Gastrocnemius medialis (tissue), 4 donors: ENCODE data around the gene RBPJ. TPM values are rescaled to one million over a fixed set of nuclear protein-coding genes. Genes with fewer than 3 reads are reported as not detected.

Source experiments
- ATAC-seq, 2 donors: fragments of 150-250 bp; one replicate each; pipeline ENCODE4 v1.9.1; 2016
- DNase-seq, 2 donors: peaks; one replicate each; pipeline ENCODE4 v3.0.0-alpha.2; 2019
- H3K27ac ChIP-seq, 4 donors: fragments of 200-600 bp; sonication (generic); 1 replicate in 1 of 4; 2 replicates in 3 of 4; pipeline ENCODE4 v1.5.1; 2016 to 2018; ENCODE audit warnings: mild to moderate bottlenecking in 2 of 4, moderate library complexity in 1 of 4
- H3K27me3 ChIP-seq, 3 donors: fragments of 200-600 bp; sonication (generic) in 2 of 3; 1 replicate in 1 of 3; 2 replicates in 2 of 3; pipeline versions ENCODE4 v1.5.1 to v1.6.0; 2016 to 2019; ENCODE audit warnings: mild to moderate bottlenecking in 1 of 3, moderate library complexity in 1 of 3
- H3K36me3 ChIP-seq, 2 donors: fragments of 200-600 bp; sonication (generic) in 1 of 2; one replicate each; pipeline ENCODE4 v1.5.1; 2017 to 2018
- H3K4me1 ChIP-seq, 2 donors: fragments of 200-600 bp; sonication (generic) in 1 of 2; one replicate each; pipeline ENCODE4 v1.5.1; 2016 to 2017; ENCODE audit warnings: mild to moderate bottlenecking in 2 of 2
- H3K4me3 ChIP-seq, 4 donors: fragments of 200-600 bp; sonication (generic) in 3 of 4; 1 replicate in 1 of 4; 2 replicates in 3 of 4; pipeline ENCODE4 v1.5.1; 2016 to 2019; ENCODE audit warnings: mild to moderate bottlenecking in 2 of 4
- H3K9me3 ChIP-seq, 3 donors: fragments of 200-600 bp; sonication (generic) in 2 of 3; 1 replicate in 1 of 3; 2 replicates in 2 of 3; pipeline ENCODE4 v1.5.1; 2016 to 2019
- CTCF ChIP-seq, 5 experiments: fragments of 450-650 bp in 3 of 5; fragments of 200-600 bp in 2 of 5; sonication (generic) in 2 of 5; IDR thresholded peaks in 4 of 5; conservative IDR thresholded peaks in 1 of 5; 1 replicate in 4 of 5; 2 replicates in 1 of 5; pipeline ENCODE4 v1.5.1; 2016 to 2019; ENCODE audit warnings: antibody characterized with exemption in 5 of 5, mild to moderate bottlenecking in 3 of 5, moderate library complexity in 3 of 5
- POLR2A ChIP-seq, 2 donors: fragments of 450-650 bp; IDR thresholded peaks; one replicate each; pipeline ENCODE4 v1.6.1; 2017; ENCODE audit warnings: antibody characterized with exemption in 2 of 2, mild to moderate bottlenecking in 2 of 2, moderate library complexity in 2 of 2
- in situ Hi-C, 4 donors: fragments of 200-750 bp; cut with MboI; loops; one replicate each; pipeline versions ENCODE4 v1.15.0 to v1.8.0; 2017; ENCODE audit warnings: low sequenced_read_pairs in 4 of 4
- intact Hi-C: fragments of 100-400 bp; cut with DNase I; formaldehyde crosslinking; loops from one replicate; pipeline ENCODE4 v1.15.1; 2023; ENCODE audit warnings: low total_unique reads
- total RNA-seq, 4 donors: library from RNA; depleted of rRNA; stranded (reverse); fragments of >200 nt; gene quantifications; one replicate each; pipeline versions ENCODE4 v1.1.0 to v1.2.3, GENCODE V29; 2016

The RBPJ gene
- total RNA-seq, 4 donors from 2014 or later, result 22.8 to 73.3 (median 37.1) TPM

DNA sequence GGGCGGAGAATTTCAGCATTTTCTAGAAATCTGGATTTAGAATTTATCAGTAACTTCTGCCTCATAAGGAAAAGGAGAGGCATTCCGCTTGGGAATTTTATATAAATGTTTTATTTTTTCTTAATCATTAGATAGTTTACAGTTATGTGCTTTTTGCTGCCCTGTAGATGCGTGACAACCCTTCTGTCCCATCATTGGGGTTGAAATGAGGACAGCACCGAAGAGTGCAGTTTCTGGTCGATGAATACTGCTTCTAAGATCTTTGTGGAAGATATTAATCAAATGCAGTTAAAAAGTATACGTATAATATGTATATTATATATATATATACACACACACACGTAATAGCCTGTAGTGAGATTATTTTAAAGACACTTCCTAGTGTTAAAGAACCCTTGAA, 1.5 kb downstream of the RBPJ start:
- DNase-seq (no peak), ATAC-seq (no peak)
- TF ChIP-seq POLR2A (IDR thresholded peaks at IDR 0.05) (no peak), CTCF (IDR thresholded peaks at IDR 0.05 in 4 of 5, conservative IDR thresholded peaks at IDR 0.05 in 1 of 5) (no peak)
- Histone ChIP-seq H3K4me1 (peaks cover 33 to 49% of the 10 kb centered on the region in 2 donors), H3K36me3 (no peaks in the 10 kb centered on the region), H3K27me3 (no peaks in the 10 kb centered on the region), H3K4me3 (peak overlapping the region; percentile 77 to 91 (median 82)), H3K27ac (peak overlapping the region in 1 of 4 donors; percentile 99), H3K9me3 (no peaks in the 10 kb centered on the region)
- in situ Hi-C loops (loop anchor here in 3 of 4 donors (5.0 to 25.0 kb wide), 3 partner anchors 85 to 540 kb away; partner anchors contain the start of gene STIM2 (in 2 of the 3)), intact Hi-C loops (loop anchor here (5.0 to 10.0 kb wide), 3 partner anchors 262 to 1088 kb away; partner anchors contain the start of genes PI4K2B and TBC1D19)

- Histone ChIP-seq H3K4me1 (peaks cover 33 to 49% of the 10 kb centered on the region in 2 donors), H3K9me3 (no peaks in the 10 kb centered on the region), H3K27me3 (no peaks in the 10 kb centered on the region), H3K27ac (no peak overlapping the region), H3K4me3 (no peak overlapping the region), H3K36me3 (no peaks in the 10 kb centered on the region)
- TF ChIP-seq CTCF (IDR thresholded peaks at IDR 0.05 in 4 of 5, conservative IDR thresholded peaks at IDR 0.05 in 1 of 5) (no peak), POLR2A (IDR thresholded peaks at IDR 0.05) (no peak)
- ATAC-seq, result no peak
- in situ Hi-C loops (loop anchor here in 3 of 4 donors (5.0 to 25.0 kb wide), 3 partner anchors 83 to 538 kb away; partner anchors contain the start of gene STIM2 (in 2 of the 3)), intact Hi-C loops (loop anchor here (5.0 to 10.0 kb wide), 3 partner anchors 261 to 1089 kb away; partner anchors contain the start of genes PI4K2B and TBC1D19)
- DNase-seq, result no peak
Observed at GRCh38 chr4:26323821-26324220, 3.0 kb downstream of the RBPJ start.

DNA sequence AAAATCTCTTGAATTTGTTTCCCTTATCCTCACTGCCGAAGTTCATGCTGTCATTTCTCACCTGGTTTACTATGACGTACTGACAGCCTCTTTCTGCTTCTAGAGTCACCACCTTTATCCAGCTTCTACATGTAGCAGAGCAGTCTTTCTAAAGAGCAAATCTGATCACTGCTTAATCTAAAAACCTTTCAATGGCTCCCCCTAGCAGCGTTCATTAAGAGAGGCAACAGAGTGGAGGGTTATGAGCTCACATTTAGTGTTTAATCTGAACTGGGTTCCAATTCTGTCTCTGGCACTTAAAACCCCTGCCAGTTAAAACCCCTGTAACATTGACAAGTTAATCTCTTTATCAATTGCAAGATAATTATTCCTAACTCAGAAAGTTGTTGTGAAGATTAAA, 4.4 kb downstream of the RBPJ start:
- H3K4me1 ChIP-seq, result peaks cover 33 to 49% of the 10 kb centered on the region in 2 donors
- intact Hi-C loops (loop anchor here (10.0 kb wide), 2 partner anchors 260 to 1090 kb away; partner anchors contain the start of genes PI4K2B and TBC1D19), in situ Hi-C loops (loop anchor here in 3 of 4 donors (10.0 to 25.0 kb wide), 2 partner anchors 240 to 687 kb away; no protein-coding TSS in a partner anchor)
- H3K4me3 ChIP-seq, result no peak overlapping the region
- no peak overlapping the region for H3K27ac ChIP-seq
- H3K36me3 ChIP-seq, result no peaks in the 10 kb centered on the region
- no peaks in the 10 kb centered on the region for H3K27me3 ChIP-seq
- DNase-seq, result no peak
- no peaks in the 10 kb centered on the region for H3K9me3 ChIP-seq
- TF ChIP-seq CTCF (IDR thresholded peaks at IDR 0.05 in 4 of 5, conservative IDR thresholded peaks at IDR 0.05 in 1 of 5) (no peak), POLR2A (IDR thresholded peaks at IDR 0.05) (no peak)
- ATAC-seq, result no peak

DNA sequence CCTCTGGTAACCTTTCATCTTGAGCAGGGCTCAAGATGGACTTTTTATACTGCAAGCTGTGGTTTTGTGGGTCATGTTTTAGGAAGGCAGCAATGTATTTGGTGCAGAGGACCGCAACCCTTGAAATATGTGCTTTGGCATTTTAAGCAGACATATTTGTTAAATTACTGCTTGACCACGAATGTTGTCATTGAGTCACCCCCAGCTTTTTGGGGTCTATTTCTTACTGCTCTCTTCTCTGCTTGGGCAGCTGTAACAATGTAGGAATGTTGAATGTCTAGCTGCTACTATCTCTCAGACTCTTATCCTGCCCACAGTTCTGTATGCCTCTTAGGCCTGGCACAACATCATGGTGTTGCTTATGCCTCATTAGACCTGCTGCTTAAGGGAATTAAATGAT, 6.0 kb downstream of the RBPJ start:
- Histone ChIP-seq H3K36me3 (no peaks in the 10 kb centered on the region), H3K4me3 (no peak overlapping the region), H3K27me3 (no peaks in the 10 kb centered on the region), H3K4me1 (peaks cover 43 to 62% of the 10 kb centered on the region in 2 donors), H3K27ac (no peak overlapping the region), H3K9me3 (no peaks in the 10 kb centered on the region)
- no peak for TF ChIP-seq CTCF (IDR thresholded peaks at IDR 0.05 in 4 of 5, conservative IDR thresholded peaks at IDR 0.05 in 1 of 5)
- no peak for TF ChIP-seq POLR2A (IDR thresholded peaks at IDR 0.05)
- in situ Hi-C loops, result loop anchor here in 3 of 4 donors (10.0 to 25.0 kb wide), 2 partner anchors 242 to 686 kb away; no protein-coding TSS in a partner anchor
- ATAC-seq (no peak), DNase-seq (no peak)
- intact Hi-C loops, result loop anchor here (10.0 kb wide), 2 partner anchors 258 to 1092 kb away; partner anchors contain the start of genes PI4K2B and TBC1D19
